Measurements from ENCODE around the gene TNFRSF1B. TPM values are rescaled to one million over a fixed set of nuclear protein-coding genes. Genes with fewer than 3 reads are reported as not detected.

Gene TNFRSF1B
- total and polyA plus RNA-seq, 9 of the 15 experiments (the other 6 are each of a cell fraction or from before 2014, with no cell fraction given): 8.8 to 91.3 (median 36.0) TPM

DNA sequence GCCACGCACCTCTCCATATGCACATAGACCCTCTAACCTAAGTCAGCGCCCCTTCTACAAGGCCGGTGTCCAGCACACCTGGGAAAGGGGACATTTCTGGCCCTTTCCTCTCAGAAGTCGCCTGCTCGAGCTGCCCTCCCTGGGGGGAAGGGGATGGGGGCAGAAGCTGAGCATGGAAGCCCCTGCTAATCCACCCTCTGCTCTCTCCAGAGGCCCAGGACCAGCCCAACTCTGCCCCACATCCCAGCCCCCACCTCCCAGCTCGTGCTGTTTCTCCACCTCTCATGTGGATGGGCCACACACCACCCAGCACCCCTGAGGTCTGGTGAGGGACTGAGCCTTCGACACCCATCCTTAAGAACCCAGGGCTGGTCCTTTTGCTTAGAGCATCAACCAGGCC is 14.8 kb downstream of the TNFRSF1B start:
- 72% methylated on average over 6 of the region's 7 CpGs for WGBS (ENCODE audit: insufficient coverage, low coverage, missing lambda C conversion rate)
- BruUV-seq (replicated peaks): no TSS peak
- intact Hi-C loops (cut with micrococcal nuclease): no loop called here
- Histone ChIP-seq H3K9ac (ENCODE audit: insufficient read depth in 1 of 2, low read depth in 2 of 2, low read length in 2 of 2) (no peak overlapping the region), H2AFZ (ENCODE audit: low read depth, low read length) (no peak overlapping the region), H3K4me3 (no peak overlapping the region), H3K9me1 (ENCODE audit: control insufficient read depth, insufficient read depth, low read length) (no peaks in the 10 kb centered on the region), H3K27me3 (ENCODE audit: control insufficient read depth in 2 of 2, insufficient read depth in 2 of 2, low read length in 2 of 2) (no peaks in the 10 kb centered on the region), H4K20me1 (replicated peaks; ENCODE audit: control insufficient read depth, insufficient read depth, low read length) (peaks cover 44% of the 10 kb centered on the region), H3K36me3 (ENCODE audit: control insufficient read depth, insufficient read depth, low read length) (peaks cover 19% of the 10 kb centered on the region; the same call in 2 of the 3 replicates), H3K27ac (ENCODE audit: extremely low read depth, low read depth, low read length) (no peak overlapping the region), H3K4me1 (replicated peaks in 1 of 2; ENCODE audit: control insufficient read depth in 2 of 2, insufficient read depth in 2 of 2, low read length in 2 of 2) (peaks cover 8 to 47% of the 10 kb centered on the region in 2 experiments; a peak in 3 of 5 replicates), H3K9me3 (replicated peaks; ENCODE audit: control insufficient read depth, insufficient read depth, low read depth, low read length) (no peaks in the 10 kb centered on the region), H3K79me2 (ENCODE audit: control insufficient read depth, insufficient read depth, low read length) (peaks cover 19% of the 10 kb centered on the region), H3K4me2 (ENCODE audit: insufficient read depth, low read length) (no peak overlapping the region)
- CTCF ChIA-PET (ENCODE audit: low intra/inter-chr PET ratio): no interaction called here
- in situ Hi-C loops (cut with MboI): no loop called here
- DNase-seq (ENCODE audit: extremely low read depth in 1 of 4, low spot score in 3 of 4): no peak
- POLR2A ChIA-PET: interaction anchor here (0.6 to 2.0 kb wide), 4 partner anchors 8 to 22 kb away, joined by 3 to 7 read pairs (median 4); no protein-coding TSS in a partner anchor
- 0 out of 3 replicates have a peak, but pooled peaks have one; percentile 8 for ATAC-seq
- no peak for FAIRE-seq
- no peak for TF ChIP-seq MCM3 (IDR thresholded peaks at IDR 0.05)
- TF ChIP-seq IRF2 (CRISPR knock-in tag; IDR thresholded peaks at IDR 0.05): no peak
- no peak for TF ChIP-seq ZNF134 (CRISPR knock-in tag; conservative IDR thresholded peaks at IDR 0.05)
- no peak for TF ChIP-seq TAF15 (IDR thresholded peaks at IDR 0.05; ENCODE audit: low read depth, low read length)
- no peak for TF ChIP-seq PCBP2 (IDR thresholded peaks at IDR 0.05; ENCODE audit: low read depth, low read length, poor library complexity, severe bottlenecking)
- no peak for TF ChIP-seq WHSC1 (IDR thresholded peaks at IDR 0.05; ENCODE audit: low read length)
- no peak for TF ChIP-seq NR0B1 (IDR thresholded peaks at IDR 0.05; ENCODE audit: partially characterized antibody)
- TF ChIP-seq, protein P1, sequence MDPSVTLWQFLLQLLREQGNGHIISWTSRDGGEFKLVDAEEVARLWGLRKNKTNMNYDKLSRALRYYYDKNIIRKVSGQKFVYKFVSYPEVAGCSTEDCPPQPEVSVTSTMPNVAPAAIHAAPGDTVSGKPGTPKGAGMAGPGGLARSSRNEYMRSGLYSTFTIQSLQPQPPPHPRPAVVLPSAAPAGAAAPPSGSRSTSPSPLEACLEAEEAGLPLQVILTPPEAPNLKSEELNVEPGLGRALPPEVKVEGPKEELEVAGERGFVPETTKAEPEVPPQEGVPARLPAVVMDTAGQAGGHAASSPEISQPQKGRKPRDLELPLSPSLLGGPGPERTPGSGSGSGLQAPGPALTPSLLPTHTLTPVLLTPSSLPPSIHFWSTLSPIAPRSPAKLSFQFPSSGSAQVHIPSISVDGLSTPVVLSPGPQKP (CRISPR knock-in tag; IDR thresholded peaks at IDR 0.05): no peak
- TF ChIP-seq, protein P2, sequence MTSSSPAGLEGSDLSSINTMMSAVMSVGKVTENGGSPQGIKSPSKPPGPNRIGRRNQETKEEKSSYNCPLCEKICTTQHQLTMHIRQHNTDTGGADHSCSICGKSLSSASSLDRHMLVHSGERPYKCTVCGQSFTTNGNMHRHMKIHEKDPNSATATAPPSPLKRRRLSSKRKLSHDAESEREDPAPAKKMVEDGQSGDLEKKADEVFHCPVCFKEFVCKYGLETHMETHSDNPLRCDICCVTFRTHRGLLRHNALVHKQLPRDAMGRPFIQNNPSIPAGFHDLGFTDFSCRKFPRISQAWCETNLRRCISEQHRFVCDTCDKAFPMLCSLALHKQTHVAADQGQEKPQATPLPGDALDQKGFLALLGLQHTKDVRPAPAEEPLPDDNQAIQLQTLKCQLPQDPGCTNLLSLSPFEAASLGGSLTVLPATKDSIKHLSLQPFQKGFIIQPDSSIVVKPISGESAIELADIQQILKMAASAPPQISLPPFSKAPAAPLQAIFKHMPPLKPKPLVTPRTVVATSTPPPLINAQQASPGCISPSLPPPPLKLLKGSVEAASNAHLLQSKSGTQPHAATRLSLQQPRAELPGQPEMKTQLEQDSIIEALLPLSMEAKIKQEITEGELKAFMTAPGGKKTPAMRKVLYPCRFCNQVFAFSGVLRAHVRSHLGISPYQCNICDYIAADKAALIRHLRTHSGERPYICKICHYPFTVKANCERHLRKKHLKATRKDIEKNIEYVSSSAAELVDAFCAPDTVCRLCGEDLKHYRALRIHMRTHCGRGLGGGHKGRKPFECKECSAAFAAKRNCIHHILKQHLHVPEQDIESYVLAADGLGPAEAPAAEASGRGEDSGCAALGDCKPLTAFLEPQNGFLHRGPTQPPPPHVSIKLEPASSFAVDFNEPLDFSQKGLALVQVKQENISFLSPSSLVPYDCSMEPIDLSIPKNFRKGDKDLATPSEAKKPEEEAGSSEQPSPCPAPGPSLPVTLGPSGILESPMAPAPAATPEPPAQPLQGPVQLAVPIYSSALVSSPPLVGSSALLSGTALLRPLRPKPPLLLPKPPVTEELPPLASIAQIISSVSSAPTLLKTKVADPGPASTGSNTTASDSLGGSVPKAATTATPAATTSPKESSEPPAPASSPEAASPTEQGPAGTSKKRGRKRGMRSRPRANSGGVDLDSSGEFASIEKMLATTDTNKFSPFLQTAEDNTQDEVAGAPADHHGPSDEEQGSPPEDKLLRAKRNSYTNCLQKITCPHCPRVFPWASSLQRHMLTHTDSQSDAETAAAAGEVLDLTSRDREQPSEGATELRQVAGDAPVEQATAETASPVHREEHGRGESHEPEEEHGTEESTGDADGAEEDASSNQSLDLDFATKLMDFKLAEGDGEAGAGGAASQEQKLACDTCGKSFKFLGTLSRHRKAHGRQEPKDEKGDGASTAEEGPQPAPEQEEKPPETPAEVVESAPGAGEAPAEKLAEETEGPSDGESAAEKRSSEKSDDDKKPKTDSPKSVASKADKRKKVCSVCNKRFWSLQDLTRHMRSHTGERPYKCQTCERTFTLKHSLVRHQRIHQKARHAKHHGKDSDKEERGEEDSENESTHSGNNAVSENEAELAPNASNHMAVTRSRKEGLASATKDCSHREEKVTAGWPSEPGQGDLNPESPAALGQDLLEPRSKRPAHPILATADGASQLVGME (CRISPR knock-in tag; IDR thresholded peaks at IDR 0.05): no peak
